ENCODE data around the gene WDFY4. TPM values are rescaled to one million over a fixed set of nuclear protein-coding genes. Genes with fewer than 3 reads are reported as not detected.

Gene WDFY4
- total RNA-seq, 1 donor from 2014 or later: 0.03 TPM

GRCh38 chr10:48769706-48770435, 85.2 kb downstream of the WDFY4 start:
- DNase-seq (ENCODE audit: low read depth): no peak

- DNase-seq (ENCODE audit: low read depth): no peak
Observed at GRCh38 chr10:48770561-48771089, 86.0 kb downstream of the WDFY4 start.

GRCh38 chr10:48771234-48771633, 86.6 kb downstream of the WDFY4 start:
- DNase-seq (ENCODE audit: low read depth): no peak

- DNase-seq (ENCODE audit: low read depth): no peak
Observed at GRCh38 chr10:48772059-48772458, 87.4 kb downstream of the WDFY4 start.

GRCh38 chr10:48773580-48773979, 88.9 kb downstream of the WDFY4 start:
- DNase-seq (ENCODE audit: low read depth): no peak

- no peak for DNase-seq (ENCODE audit: low read depth)
Observed at GRCh38 chr10:48774416-48775205, 89.9 kb downstream of the WDFY4 start.

- no peak for DNase-seq (ENCODE audit: low read depth)
Observed at GRCh38 chr10:48775206-48775517, 90.5 kb downstream of the WDFY4 start.

- no peak for DNase-seq (ENCODE audit: low read depth)
Observed at GRCh38 chr10:48776005-48776522, 91.4 kb downstream of the WDFY4 start.

GRCh38 chr10:48776528-48776927, 91.9 kb downstream of the WDFY4 start:
- no peak for DNase-seq (ENCODE audit: low read depth)

GRCh38 chr10:48777110-48777509, 92.4 kb downstream of the WDFY4 start:
- DNase-seq (ENCODE audit: low read depth): no peak

- DNase-seq (ENCODE audit: low read depth): no peak
Observed at GRCh38 chr10:48778193-48778857, 93.7 kb downstream of the WDFY4 start.

GRCh38 chr10:48779077-48779476, 94.4 kb downstream of the WDFY4 start:
- DNase-seq (ENCODE audit: low read depth): no peak

GRCh38 chr10:48779546-48780152, 95.0 kb downstream of the WDFY4 start:
- DNase-seq (ENCODE audit: low read depth): no peak

GRCh38 chr10:48780341-48780740, 95.7 kb downstream of the WDFY4 start:
- DNase-seq (ENCODE audit: low read depth): no peak

- no peak for DNase-seq (ENCODE audit: low read depth)
Observed at GRCh38 chr10:48782386-48782785, 97.7 kb downstream of the WDFY4 start.

- no peak for DNase-seq (ENCODE audit: low read depth)
Observed at GRCh38 chr10:48784031-48784430, 99.4 kb downstream of the WDFY4 start.

- no peak for DNase-seq (ENCODE audit: low read depth)
Observed at GRCh38 chr10:48785796-48786195, 101.1 kb downstream of the WDFY4 start.

GRCh38 chr10:48786606-48787282, 102.1 kb downstream of the WDFY4 start:
- DNase-seq (ENCODE audit: low read depth): no peak

- no peak for DNase-seq (ENCODE audit: low read depth)
Observed at GRCh38 chr10:48788554-48788953, 103.9 kb downstream of the WDFY4 start.
